ENCODE measurements around the gene LRRN1. TPM values are rescaled to one million over a fixed set of nuclear protein-coding genes. Genes with fewer than 3 reads are reported as not detected.

Gene LRRN1
- total and polyA plus RNA-seq, 9 of the 15 experiments (the other 6 are each of a cell fraction or from before 2014, with no cell fraction given): 0.11 TPM; not detected in 8

- H4K20me1 ChIP-seq (replicated peaks; ENCODE audit: control insufficient read depth, insufficient read depth, low read length): no peaks in the 10 kb centered on the region
- ChIA-PET POLR2A (no interaction called here), CTCF (ENCODE audit: low intra/inter-chr PET ratio) (no interaction called here)
- no peak overlapping the region for H3K4me2 ChIP-seq (ENCODE audit: insufficient read depth, low read length)
- DNase-seq (ENCODE audit: extremely low read depth in 1 of 4, low spot score in 3 of 4): no peak
- TF ChIP-seq ZNF780A (CRISPR knock-in tag; IDR thresholded peaks at IDR 0.05) (no peak), TFE3 (CRISPR knock-in tag; IDR thresholded peaks at IDR 0.05) (peak; percentile 90), ZNF224 (CRISPR knock-in tag; IDR thresholded peaks at IDR 0.05) (no peak), ZNF449 (CRISPR knock-in tag; IDR thresholded peaks at IDR 0.05) (no peak), ETS2 (tag; IDR thresholded peaks at IDR 0.05; ENCODE audit: borderline replicate concordance, poor library complexity, severe bottlenecking) (no peak)
- WGBS (ENCODE audit: insufficient coverage, low coverage, missing lambda C conversion rate): 0% methylated on average over 4 of the region's 4 CpGs
- H2AFZ ChIP-seq (ENCODE audit: low read depth, low read length): no peak overlapping the region
- no peak overlapping the region for H3K4me3 ChIP-seq
- H3K27me3 ChIP-seq (ENCODE audit: control insufficient read depth in 2 of 2, insufficient read depth in 2 of 2, low read length in 2 of 2): no peaks in the 10 kb centered on the region
- H3K9me1 ChIP-seq (ENCODE audit: control insufficient read depth, insufficient read depth, low read length): no peaks in the 10 kb centered on the region
- H3K79me2 ChIP-seq (ENCODE audit: control insufficient read depth, insufficient read depth, low read length): no peaks in the 10 kb centered on the region
- H3K9ac ChIP-seq (ENCODE audit: insufficient read depth in 1 of 2, low read depth in 2 of 2, low read length in 2 of 2): no peak overlapping the region
- no TSS peak for BruUV-seq (replicated peaks)
- in situ Hi-C loops (cut with MboI) (no loop called here), intact Hi-C loops (cut with micrococcal nuclease) (no loop called here)
- no peak overlapping the region for H3K27ac ChIP-seq (ENCODE audit: extremely low read depth, low read depth, low read length)
- ATAC-seq: no peak
- no peaks in the 10 kb centered on the region for H3K4me1 ChIP-seq (replicated peaks in 1 of 2; ENCODE audit: control insufficient read depth in 2 of 2, insufficient read depth in 2 of 2, low read length in 2 of 2)
- H3K36me3 ChIP-seq (ENCODE audit: control insufficient read depth, insufficient read depth, low read length): no peaks in the 10 kb centered on the region
- H3K9me3 ChIP-seq (replicated peaks; ENCODE audit: control insufficient read depth, insufficient read depth, low read depth, low read length): no peaks in the 10 kb centered on the region; the same call in 1 of the 2 replicates
- FAIRE-seq: no peak
Measured at GRCh38 chr3:3776607-3777006, 22.6 kb upstream of the LRRN1 start.
